Naive thymus-derived CD4-positive, alpha-beta T cell (primary cell): ENCODE results near the gene SLC25A41. TPM values are rescaled to one million over a fixed set of nuclear protein-coding genes. Genes with fewer than 3 reads are reported as not detected.

Experiments
- ATAC-seq: fragments of 150-1000 bp; cut with Tn5 transposase; 2 replicates; pipeline ENCODE4 v1.10.0; 2021; ENCODE audit warnings: mild to moderate bottlenecking, moderate library complexity
- CTCF ChIA-PET: fragments of 350-600 bp; sonication (Branson Sonifier 250); formaldehyde crosslinking; loops from one replicate; lab custom pipeline; 2021; ENCODE audit warnings: antibody characterized with exemption; lab: Charles Lee
- POLR2A ChIA-PET: fragments of 350-600 bp; sonication (Branson Sonifier 250); formaldehyde crosslinking; loops from one replicate; lab custom pipeline; 2021; ENCODE audit warnings: antibody characterized with exemption, inconsistent platforms; lab: Charles Lee
- DNase-seq, 9 donors: peaks; one replicate each; pipeline versions ENCODE4 v3.0.0 to v3.0.0-alpha.2; 2020 to 2022; ENCODE audit warnings: mixed read lengths in 1 of 9
- H3K27ac ChIP-seq: one replicate; pipeline ENCODE4 v1.7.0; 2013; ENCODE audit warnings: mild to moderate bottlenecking, low read depth, low read length, moderate library complexity
- H3K27me3 ChIP-seq, 2 donors: one replicate each; pipeline ENCODE4 v1.7.0; 2013; ENCODE audit warnings: low read length in 2 of 2, mild to moderate bottlenecking in 2 of 2, moderate library complexity in 2 of 2; ENCODE audit not compliant: control insufficient read depth in 2 of 2, insufficient read depth in 2 of 2
- H3K36me3 ChIP-seq, 3 experiments: 1 replicate in 2 of 3; 2 replicates in 1 of 3; pipeline ENCODE4 v1.7.0; 2013; ENCODE audit warnings: low read length in 3 of 3, mild to moderate bottlenecking in 3 of 3, moderate library complexity in 1 of 3; ENCODE audit not compliant: insufficient read depth in 3 of 3, control insufficient read depth in 2 of 3
- H3K4me1 ChIP-seq, 2 donors: one replicate each; pipeline ENCODE4 v1.7.0; 2013; ENCODE audit warnings: low read length in 2 of 2, mild to moderate bottlenecking in 2 of 2, moderate library complexity in 1 of 2; ENCODE audit not compliant: control insufficient read depth in 2 of 2, insufficient read depth in 2 of 2
- H3K4me3 ChIP-seq: 2 replicates; pipeline ENCODE4 v1.7.0; 2013; ENCODE audit warnings: mild to moderate bottlenecking, low read length
- H3K9me3 ChIP-seq, 3 experiments: 1 replicate in 2 of 3; 2 replicates in 1 of 3; pipeline ENCODE4 v1.7.0; 2013; ENCODE audit warnings: low read length in 3 of 3; ENCODE audit not compliant: control insufficient read depth in 2 of 3
- H3K27ac Mint-ChIP-seq, 9 donors: one replicate each; pipeline ENCODE4 v1.8.0; 2020 to 2022; ENCODE audit warnings: mixed read lengths in 9 of 9, mild to moderate bottlenecking in 8 of 9, moderate library complexity in 5 of 9, inconsistent platforms in 2 of 9
- H3K27me3 Mint-ChIP-seq, 5 donors: one replicate each; pipeline ENCODE4 v1.8.0; 2021 to 2022; ENCODE audit warnings: mixed read lengths in 5 of 5, mild to moderate bottlenecking in 1 of 5
- H3K36me3 Mint-ChIP-seq, 5 donors: one replicate each; pipeline ENCODE4 v1.8.0; 2020 to 2022; ENCODE audit warnings: mixed read lengths in 5 of 5, mild to moderate bottlenecking in 3 of 5, inconsistent platforms in 1 of 5
- H3K4me1 Mint-ChIP-seq, 7 donors: one replicate each; pipeline ENCODE4 v1.8.0; 2020 to 2022; ENCODE audit warnings: mixed read lengths in 7 of 7, mild to moderate bottlenecking in 3 of 7, inconsistent platforms in 1 of 7
- H3K4me3 Mint-ChIP-seq, 10 donors: one replicate each; pipeline ENCODE4 v1.8.0; 2020 to 2022; ENCODE audit warnings: mild to moderate bottlenecking in 10 of 10, mixed read lengths in 10 of 10, moderate library complexity in 6 of 10, inconsistent platforms in 2 of 10
- H3K9me3 Mint-ChIP-seq, 11 donors: one replicate each; pipeline ENCODE4 v1.8.0; 2020 to 2022; ENCODE audit warnings: mixed read lengths in 11 of 11, mild to moderate bottlenecking in 4 of 11, inconsistent platforms in 1 of 11, moderate library complexity in 1 of 11
- intact Hi-C, 2 donors: fragments of 100-400 bp; cut with micrococcal nuclease; formaldehyde crosslinking; loops; one replicate each; pipeline ENCODE4 v1.15.1; 2023
- polyA plus RNA-seq, 2 donors: library from polyadenylated mRNA; unstranded; fragments of 300-500 nt; fragmentation: Illumina TruSeq; gene quantifications; one replicate each; pipeline ENCODE4 v1.2.3, GENCODE V29; 2021
- total RNA-seq, 6 experiments: library from RNA in 5 of 6; stranded (reverse) in 5 of 6; gene quantifications; 1 replicate in 5 of 6; 2 replicates in 1 of 6; pipeline ENCODE4 v1.2.3 and lab custom pipeline; 2021 to 2026

Gene SLC25A41
- total and polyA plus RNA-seq, 7 experiments from 2014 or later, result 0.32 TPM; not detected in 6

DNA sequence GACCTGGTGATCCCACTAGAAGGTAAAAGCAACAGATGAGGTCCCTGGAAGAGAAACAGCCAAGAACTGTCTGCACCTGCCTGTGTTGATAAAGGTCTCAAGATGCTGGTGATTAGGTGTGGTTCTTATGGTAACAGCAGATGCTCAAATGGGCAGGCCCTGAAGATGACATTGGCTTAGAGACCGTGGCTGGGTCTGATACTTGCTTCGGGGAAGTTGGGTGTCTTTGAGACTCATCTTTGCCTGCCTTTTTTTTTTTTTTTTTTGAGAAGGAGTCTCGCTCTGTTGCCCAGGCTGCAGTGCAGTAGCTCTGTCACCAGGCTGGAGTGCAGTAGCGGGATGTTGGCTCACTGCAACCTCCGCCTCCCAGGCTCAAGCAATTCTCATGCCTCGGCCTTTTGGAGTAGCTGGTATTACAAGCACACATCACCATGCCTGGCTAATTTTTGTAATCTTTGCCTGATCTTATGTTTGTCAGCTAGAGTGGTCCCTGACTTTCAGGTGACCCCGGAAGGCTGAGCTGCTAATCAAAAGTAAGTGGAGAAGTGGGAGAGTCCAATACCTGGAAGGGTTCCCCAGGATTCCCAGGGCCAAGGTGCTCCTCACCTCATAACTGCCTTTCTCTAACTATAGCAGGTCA lies 18.1 kb upstream of the SLC25A41 start:
- DNase-seq (no peak), ATAC-seq (no peak)
- Histone ChIP-seq H3K9me3 (peaks cover 0 to 22% (median 0%) of the 10 kb centered on the region in 3 experiments), H3K4me1 (no peaks in the 10 kb centered on the region), H3K27me3 (no peaks in the 10 kb centered on the region), H3K4me3 (no peak overlapping the region), H3K27ac (no peak overlapping the region), H3K36me3 (peaks cover 0 to 43% (median 18%) of the 10 kb centered on the region in 3 experiments)
- no peak overlapping the region for H3K27ac Mint-ChIP-seq
- ChIA-PET CTCF (no interaction called here), POLR2A (no interaction called here)
- peaks cover 0 to 2% (median 0%) of the 10 kb centered on the region in 7 donors for H3K4me1 Mint-ChIP-seq
- H3K36me3 Mint-ChIP-seq, result peaks cover 18 to 62% (median 52%) of the 10 kb centered on the region in 5 donors
- H3K4me3 Mint-ChIP-seq, result no peak overlapping the region
- H3K27me3 Mint-ChIP-seq, result no peaks in the 10 kb centered on the region
- intact Hi-C loops, result no loop called here
- H3K9me3 Mint-ChIP-seq, result peaks cover 0 to 26% (median 12%) of the 10 kb centered on the region in 11 donors

DNA sequence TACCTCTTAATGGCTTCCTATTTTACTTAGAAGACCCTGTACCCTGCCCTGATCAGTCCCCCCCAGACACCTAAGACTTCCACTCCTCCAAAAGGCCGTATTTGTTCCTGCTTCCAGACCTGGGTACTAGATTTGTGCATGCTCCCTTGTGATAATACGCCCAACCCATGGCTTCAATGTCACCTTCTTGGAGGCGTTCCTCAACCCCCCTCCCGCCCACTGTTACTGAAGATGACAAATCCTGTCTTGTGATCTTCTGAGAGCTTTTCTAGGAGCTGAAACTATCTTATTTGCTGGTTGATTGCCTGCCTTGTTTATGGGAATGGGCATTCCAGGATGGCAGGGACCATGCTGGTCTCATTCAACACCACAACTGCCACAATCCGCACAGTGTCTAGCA lies 16.6 kb upstream of the SLC25A41 start:
- POLR2A ChIA-PET, result no interaction called here
- peak overlapping the region in 1 of 9 donors; percentile 65 for H3K27ac Mint-ChIP-seq
- CTCF ChIA-PET, result no interaction called here

DNA sequence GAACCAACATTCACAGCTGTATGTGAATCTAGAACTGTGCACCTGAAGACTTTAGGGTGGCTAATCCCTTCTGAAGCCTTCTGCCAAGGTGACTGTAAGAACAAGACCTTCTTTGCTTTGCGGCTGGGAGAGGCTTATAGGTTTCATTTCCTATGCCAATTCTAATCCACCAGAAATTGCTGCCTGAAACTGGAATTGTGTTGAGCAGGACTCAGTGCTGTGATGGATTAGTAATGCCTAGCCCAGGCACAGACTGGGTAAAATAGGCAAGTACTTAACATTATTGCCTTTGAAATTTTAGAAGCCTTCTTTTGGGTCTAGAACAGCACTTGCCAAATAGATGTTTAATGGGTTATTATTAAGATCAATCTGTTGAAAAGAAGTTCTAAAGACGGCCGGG lies 14.5 kb upstream of the SLC25A41 start:
- H3K4me3 ChIP-seq, result no peak overlapping the region
- H3K9me3 ChIP-seq, result no peaks in the 10 kb centered on the region
- no peak for ATAC-seq
- H3K27me3 ChIP-seq, result no peaks in the 10 kb centered on the region
- Mint-ChIP-seq H3K36me3 (peaks cover 6 to 48% (median 28%) of the 10 kb centered on the region in 5 donors), H3K27ac (no peak overlapping the region), H3K9me3 (peaks cover 0 to 6% (median 0%) of the 10 kb centered on the region in 11 donors), H3K4me1 (peaks cover 0 to 6% (median 0%) of the 10 kb centered on the region in 7 donors), H3K4me3 (no peak overlapping the region), H3K27me3 (no peaks in the 10 kb centered on the region)
- POLR2A ChIA-PET, result no interaction called here
- peaks cover 0 to 13% (median 0%) of the 10 kb centered on the region in 3 experiments for H3K36me3 ChIP-seq
- H3K27ac ChIP-seq, result no peak overlapping the region
- DNase-seq, result no peak
- CTCF ChIA-PET, result no interaction called here
- H3K4me1 ChIP-seq, result no peaks in the 10 kb centered on the region
- intact Hi-C loops, result no loop called here

More for the DNA sequence above, 16.6 kb upstream of the SLC25A41 start:
- no peak overlapping the region for H3K27ac ChIP-seq
- Mint-ChIP-seq H3K9me3 (peaks cover 0 to 21% (median 6%) of the 10 kb centered on the region in 11 donors), H3K4me1 (peaks cover 0 to 6% (median 0%) of the 10 kb centered on the region in 7 donors), H3K36me3 (peaks cover 10 to 62% (median 44%) of the 10 kb centered on the region in 5 donors), H3K27me3 (no peaks in the 10 kb centered on the region), H3K4me3 (no peak overlapping the region)
- intact Hi-C loops, result no loop called here
- H3K4me1 ChIP-seq, result no peaks in the 10 kb centered on the region
- H3K4me3 ChIP-seq, result no peak overlapping the region
- no peak for DNase-seq
- no peak for ATAC-seq
- H3K36me3 ChIP-seq, result peaks cover 0 to 34% (median 17%) of the 10 kb centered on the region in 3 experiments
- H3K27me3 ChIP-seq, result no peaks in the 10 kb centered on the region
- peaks cover 0 to 18% (median 0%) of the 10 kb centered on the region in 3 experiments for H3K9me3 ChIP-seq

DNA sequence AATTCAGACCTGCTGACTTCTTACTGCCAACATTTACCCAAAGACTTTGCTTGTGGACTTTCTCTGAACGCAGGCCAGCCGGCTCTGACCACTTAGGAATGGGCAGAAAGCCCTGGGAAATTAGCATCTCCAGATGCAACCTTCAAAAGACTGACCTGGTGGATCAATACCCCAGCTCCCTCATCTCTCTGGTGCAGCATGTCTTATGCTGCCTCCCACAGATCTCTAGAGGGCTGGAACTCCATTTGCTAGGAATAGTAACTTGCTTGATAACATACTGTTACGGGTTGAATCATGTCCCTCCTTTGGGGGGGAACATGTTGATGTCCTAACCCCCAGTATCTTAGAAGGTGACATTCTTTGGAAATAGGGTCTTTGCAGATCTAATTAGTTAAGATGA lies 12.9 kb upstream of the SLC25A41 start:
- Mint-ChIP-seq H3K4me3 (no peak overlapping the region), H3K27ac (peak overlapping the region in 1 of 9 donors; percentile 72), H3K27me3 (no peaks in the 10 kb centered on the region), H3K36me3 (peaks cover 6 to 33% (median 15%) of the 10 kb centered on the region in 5 donors), H3K9me3 (peaks cover 0 to 6% (median 0%) of the 10 kb centered on the region in 11 donors), H3K4me1 (peaks cover 0 to 6% (median 0%) of the 10 kb centered on the region in 7 donors)
- Histone ChIP-seq H3K4me1 (no peaks in the 10 kb centered on the region), H3K36me3 (peaks cover 0 to 10% (median 0%) of the 10 kb centered on the region in 3 experiments), H3K27ac (no peak overlapping the region), H3K27me3 (no peaks in the 10 kb centered on the region), H3K9me3 (no peaks in the 10 kb centered on the region), H3K4me3 (no peak overlapping the region)
- ATAC-seq, result no peak
- no peak for DNase-seq
- ChIA-PET POLR2A (interaction anchor here (0.6 kb wide), 1 partner anchor 43 kb away, joined by 3 read pairs; no protein-coding TSS in a partner anchor), CTCF (no interaction called here)
- intact Hi-C loops, result no loop called here

DNA sequence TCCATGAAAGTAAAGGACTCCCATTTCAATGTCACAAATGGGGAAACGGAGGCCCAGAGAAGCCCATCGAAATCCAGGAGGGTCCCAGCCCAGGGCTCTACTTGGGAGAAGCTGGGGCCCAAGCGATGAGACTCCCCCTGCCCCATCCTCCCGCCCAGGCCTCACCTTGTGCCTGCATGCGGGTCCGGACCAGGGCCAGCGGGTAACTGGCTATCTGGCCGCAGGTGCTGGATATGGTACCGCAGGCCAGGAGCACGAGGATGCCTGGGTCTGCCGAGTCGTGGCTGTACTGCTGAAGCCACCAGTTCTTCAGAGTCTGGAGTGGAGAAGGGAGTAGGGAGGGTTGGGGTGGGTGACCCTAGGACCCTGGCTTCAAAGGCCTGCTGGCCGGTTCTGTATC lies 10.4 kb upstream of the SLC25A41 start:
- no peaks in the 10 kb centered on the region for H3K4me1 ChIP-seq
- no peak overlapping the region for H3K4me3 ChIP-seq
- Mint-ChIP-seq H3K4me1 (peaks cover 0 to 6% (median 0%) of the 10 kb centered on the region in 7 donors), H3K27ac (peak overlapping the region in 1 of 9 donors; percentile 57), H3K27me3 (no peaks in the 10 kb centered on the region), H3K4me3 (no peak overlapping the region), H3K9me3 (peaks cover 0 to 6% (median 0%) of the 10 kb centered on the region in 11 donors), H3K36me3 (peaks cover 6 to 34% (median 9%) of the 10 kb centered on the region in 5 donors)
- ChIA-PET CTCF (no interaction called here), POLR2A (no interaction called here)
- peaks cover 0 to 4% (median 0%) of the 10 kb centered on the region in 3 experiments for H3K36me3 ChIP-seq
- DNase-seq (no peak), ATAC-seq (no peak)
- H3K27me3 ChIP-seq, result no peaks in the 10 kb centered on the region
- H3K9me3 ChIP-seq, result no peaks in the 10 kb centered on the region
- no peak overlapping the region for H3K27ac ChIP-seq
- intact Hi-C loops, result no loop called here

DNA sequence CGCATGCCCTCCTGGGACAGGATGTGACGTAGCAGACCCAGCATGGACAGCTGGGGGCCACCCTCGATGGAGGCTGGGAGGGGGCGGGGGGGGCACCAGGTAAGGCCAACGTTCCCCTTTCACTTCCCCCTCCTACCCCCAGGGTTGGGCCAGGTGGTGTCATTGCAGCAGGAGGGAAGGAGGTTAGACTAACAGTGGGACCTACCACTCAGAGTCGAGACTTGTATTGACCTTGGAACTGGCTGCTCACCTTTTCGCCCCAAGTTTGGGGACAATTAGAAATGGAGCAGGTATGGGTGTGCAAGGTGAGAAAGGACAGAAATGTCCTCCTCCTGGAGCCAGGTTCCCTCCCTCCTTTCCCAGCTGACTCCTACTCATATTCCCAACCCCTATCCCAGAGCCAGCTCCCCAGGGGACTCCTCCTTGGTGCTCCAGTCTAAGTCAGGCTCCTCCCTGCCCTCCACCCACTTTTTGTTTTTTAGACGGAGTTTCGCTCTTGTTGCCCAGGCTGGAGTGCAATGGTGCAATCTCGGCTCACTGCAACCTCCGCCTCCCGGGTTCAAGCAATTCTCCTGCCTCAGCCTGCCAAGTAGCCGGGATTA lies 8.6 kb upstream of the SLC25A41 start:
- no peak for DNase-seq
- no peak overlapping the region for H3K27ac ChIP-seq
- H3K27me3 ChIP-seq, result no peaks in the 10 kb centered on the region
- no peaks in the 10 kb centered on the region for H3K4me1 ChIP-seq
- intact Hi-C loops, result no loop called here
- no peak overlapping the region for H3K27ac Mint-ChIP-seq
- no peak overlapping the region for H3K4me3 Mint-ChIP-seq
- peaks cover 0 to 6% (median 0%) of the 10 kb centered on the region in 7 donors for H3K4me1 Mint-ChIP-seq
- peaks cover 6 to 33% (median 9%) of the 10 kb centered on the region in 5 donors for H3K36me3 Mint-ChIP-seq
- H3K4me3 ChIP-seq, result no peak overlapping the region
- H3K9me3 Mint-ChIP-seq, result peaks cover 0 to 6% (median 0%) of the 10 kb centered on the region in 11 donors
- POLR2A ChIA-PET, result no interaction called here
- no peaks in the 10 kb centered on the region for H3K9me3 ChIP-seq
- H3K36me3 ChIP-seq, result peaks cover 0 to 4% (median 0%) of the 10 kb centered on the region in 3 experiments
- no peak for ATAC-seq
- CTCF ChIA-PET, result no interaction called here
- no peaks in the 10 kb centered on the region for H3K27me3 Mint-ChIP-seq
